ENCODE results near the gene PRKCA. TPM values are rescaled to one million over a fixed set of nuclear protein-coding genes. Genes with fewer than 3 reads are reported as not detected.
"Not testable (repeated sequence)": the region's sequence is repeated elsewhere in the genome, so short reads cannot be mapped to it uniquely, and the experiment has no call there.

Gene PRKCA
- total RNA-seq, 3 donors from 2014 or later, result 42.3 to 77.7 (median 56.3) TPM

- no peak for DNase-seq
Observed at GRCh38 chr17:66399441-66399840, 97.0 kb downstream of the PRKCA start.

GRCh38 chr17:66400041-66400688 is 97.8 kb downstream of the PRKCA start:
- intact Hi-C loops (cut with DNase I, micrococcal nuclease), result not testable (repeated sequence)

More at GRCh38 chr17:66399441-66399840, 97.0 kb downstream of the PRKCA start:
- H3K4me3 ChIP-seq, result no peak overlapping the region
- no peaks in the 10 kb centered on the region for H3K9me3 ChIP-seq
- intact Hi-C loops (cut with DNase I, micrococcal nuclease), result no loop called here
- ATAC-seq, result peak; percentile 58
- H3K36me3 ChIP-seq (ENCODE audit: low read depth), result no peaks in the 10 kb centered on the region
- H3K4me1 ChIP-seq (ENCODE audit: low read depth), result peaks cover 9% of the 10 kb centered on the region
- no peak for TF ChIP-seq CTCF (IDR thresholded peaks at IDR 0.05)

GRCh38 chr17:66400698-66401097 is 98.3 kb downstream of the PRKCA start:
- TF ChIP-seq CTCF (IDR thresholded peaks at IDR 0.05), result no peak
- ATAC-seq, result no peak
- no peak for DNase-seq
- intact Hi-C loops (cut with DNase I, micrococcal nuclease), result no loop called here
- no peak overlapping the region for H3K4me3 ChIP-seq
- H3K9me3 ChIP-seq, result no peaks in the 10 kb centered on the region
- no peaks in the 10 kb centered on the region for H3K36me3 ChIP-seq (ENCODE audit: low read depth)
- H3K4me1 ChIP-seq (ENCODE audit: low read depth), result peaks cover 12% of the 10 kb centered on the region

More at GRCh38 chr17:66400041-66400688, 97.8 kb downstream of the PRKCA start:
- not testable (repeated sequence) for DNase-seq; ATAC-seq; H3K4me3 ChIP-seq; H3K9me3 ChIP-seq; H3K36me3 ChIP-seq (ENCODE audit: low read depth)
- peaks cover 12% of the 10 kb centered on the region for H3K4me1 ChIP-seq (ENCODE audit: low read depth)

GRCh38 chr17:66401364-66401763 is 99.0 kb downstream of the PRKCA start:
- Histone ChIP-seq H3K36me3 (ENCODE audit: low read depth) (no peaks in the 10 kb centered on the region), H3K4me3 (no peak overlapping the region), H3K4me1 (ENCODE audit: low read depth) (peaks cover 12% of the 10 kb centered on the region), H3K9me3 (no peaks in the 10 kb centered on the region)
- intact Hi-C loops (cut with DNase I, micrococcal nuclease), result no loop called here
- no peak for DNase-seq
- no peak for ATAC-seq
- no peak for TF ChIP-seq CTCF (IDR thresholded peaks at IDR 0.05)

- no peak overlapping the region for H3K4me3 ChIP-seq
- intact Hi-C loops (cut with DNase I, micrococcal nuclease), result no loop called here
- H3K9me3 ChIP-seq, result no peaks in the 10 kb centered on the region
- DNase-seq (no peak), ATAC-seq (no peak)
- no peaks in the 10 kb centered on the region for H3K36me3 ChIP-seq (ENCODE audit: low read depth)
- H3K4me1 ChIP-seq (ENCODE audit: low read depth), result peaks cover 6% of the 10 kb centered on the region
- no peak for TF ChIP-seq CTCF (IDR thresholded peaks at IDR 0.05)
Observed at GRCh38 chr17:66403846-66404556, 101.6 kb downstream of the PRKCA start.
